Glutamatergic neuron (in vitro differentiated cells): ENCODE data around the gene LELP1. TPM values are rescaled to one million over a fixed set of nuclear protein-coding genes. Genes with fewer than 3 reads are reported as not detected.
"Not testable (repeated sequence)": the region's sequence is repeated elsewhere in the genome, so short reads cannot be mapped to it uniquely, and the experiment has no call there.

Experiments
- DNase-seq: peaks from one replicate; pipeline ENCODE4 v3.0.0; 2022
- H3K27ac Mint-ChIP-seq: one replicate; pipeline ENCODE4 v1.8.0; 2020; ENCODE audit warnings: mild to moderate bottlenecking, mixed read lengths, inconsistent platforms; ENCODE audit not compliant: unreplicated experiment
- H3K27me3 Mint-ChIP-seq: one replicate; pipeline ENCODE4 v1.8.0; 2020; ENCODE audit warnings: mild to moderate bottlenecking, moderate library complexity, mixed read lengths, inconsistent platforms; ENCODE audit not compliant: unreplicated experiment
- H3K36me3 Mint-ChIP-seq: one replicate; pipeline ENCODE4 v1.8.0; 2020; ENCODE audit warnings: mild to moderate bottlenecking, mixed read lengths, inconsistent platforms; ENCODE audit not compliant: unreplicated experiment
- H3K4me1 Mint-ChIP-seq: one replicate; pipeline ENCODE4 v1.8.0; 2020; ENCODE audit warnings: mild to moderate bottlenecking, low read depth, mixed read lengths, inconsistent platforms; ENCODE audit not compliant: unreplicated experiment
- H3K4me3 Mint-ChIP-seq: one replicate; pipeline ENCODE4 v1.8.0; 2020; ENCODE audit warnings: mild to moderate bottlenecking, mixed read lengths, inconsistent platforms; ENCODE audit not compliant: unreplicated experiment
- H3K9me3 Mint-ChIP-seq: one replicate; pipeline ENCODE4 v1.8.0; 2020; ENCODE audit warnings: mild to moderate bottlenecking, moderate library complexity, mixed read lengths, inconsistent platforms; ENCODE audit not compliant: unreplicated experiment
- total RNA-seq: library from RNA; stranded (reverse); fragmentation: NEBNext Ultra II Directional; extraction: Animal tissue kit (Norgen Biotek cat#: 25700); gene quantifications from one replicate; pipeline ENCODE4 v1.2.1, GENCODE V29; 2021; ENCODE audit not compliant: unreplicated experiment
- TF ChIP-seq, protein P1 (sequence below): fragments of 200-600 bp; sonication (generic); IDR thresholded peaks from one replicate; pipeline ENCODE4 v1.5.0; 2021; ENCODE audit not compliant: partially characterized antibody, unreplicated experiment

LELP1 gene
- total RNA-seq, 1 donor from 2014 or later = not detected

DNA sequence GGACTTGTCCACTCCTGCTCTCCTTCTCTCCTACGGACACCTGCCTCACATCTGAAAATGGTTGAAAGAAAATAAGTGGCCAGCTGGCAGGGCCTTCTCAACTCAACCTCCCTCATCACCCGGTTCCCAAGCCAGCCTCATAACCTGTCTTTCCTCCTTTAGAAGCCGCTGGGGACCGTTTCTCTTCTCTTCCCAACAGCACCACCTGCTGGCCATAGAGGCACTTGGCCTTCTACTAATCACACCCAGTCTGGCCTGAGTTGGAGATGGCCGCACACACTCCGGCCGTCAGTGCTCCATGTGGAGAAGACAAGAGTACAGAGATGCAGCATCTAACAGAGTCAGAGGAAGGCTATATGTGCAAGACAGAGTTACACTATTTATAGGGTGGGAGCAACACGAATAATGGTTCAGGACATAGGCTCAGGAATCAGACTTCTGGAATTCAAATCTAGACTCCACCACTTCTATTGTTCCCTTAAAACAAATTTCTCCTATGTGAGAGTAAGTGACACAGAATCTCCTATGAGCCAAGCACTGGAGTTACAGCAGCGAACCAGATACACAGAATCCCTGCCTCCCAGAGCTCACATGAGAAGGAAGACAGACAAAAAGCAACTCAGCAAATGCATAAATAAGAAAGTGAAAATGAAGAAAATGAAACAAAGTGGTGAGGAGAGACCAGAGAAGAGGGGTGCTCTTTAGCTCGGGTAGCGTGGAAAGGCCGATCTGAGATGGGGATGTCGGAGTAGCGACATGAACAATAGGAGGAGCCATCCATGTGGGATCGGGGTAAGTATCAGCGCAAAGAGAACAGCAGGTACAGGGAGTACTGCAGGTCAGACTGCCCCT is 20.0 kb downstream of the LELP1 start:
- H3K27me3 Mint-ChIP-seq = peaks cover 12% of the 10 kb centered on the region
- not testable (repeated sequence) for H3K4me1 Mint-ChIP-seq, H3K9me3 Mint-ChIP-seq, H3K4me3 Mint-ChIP-seq, H3K36me3 Mint-ChIP-seq, H3K27ac Mint-ChIP-seq
- DNase-seq = peak; percentile 82
- TF ChIP-seq, protein P1, sequence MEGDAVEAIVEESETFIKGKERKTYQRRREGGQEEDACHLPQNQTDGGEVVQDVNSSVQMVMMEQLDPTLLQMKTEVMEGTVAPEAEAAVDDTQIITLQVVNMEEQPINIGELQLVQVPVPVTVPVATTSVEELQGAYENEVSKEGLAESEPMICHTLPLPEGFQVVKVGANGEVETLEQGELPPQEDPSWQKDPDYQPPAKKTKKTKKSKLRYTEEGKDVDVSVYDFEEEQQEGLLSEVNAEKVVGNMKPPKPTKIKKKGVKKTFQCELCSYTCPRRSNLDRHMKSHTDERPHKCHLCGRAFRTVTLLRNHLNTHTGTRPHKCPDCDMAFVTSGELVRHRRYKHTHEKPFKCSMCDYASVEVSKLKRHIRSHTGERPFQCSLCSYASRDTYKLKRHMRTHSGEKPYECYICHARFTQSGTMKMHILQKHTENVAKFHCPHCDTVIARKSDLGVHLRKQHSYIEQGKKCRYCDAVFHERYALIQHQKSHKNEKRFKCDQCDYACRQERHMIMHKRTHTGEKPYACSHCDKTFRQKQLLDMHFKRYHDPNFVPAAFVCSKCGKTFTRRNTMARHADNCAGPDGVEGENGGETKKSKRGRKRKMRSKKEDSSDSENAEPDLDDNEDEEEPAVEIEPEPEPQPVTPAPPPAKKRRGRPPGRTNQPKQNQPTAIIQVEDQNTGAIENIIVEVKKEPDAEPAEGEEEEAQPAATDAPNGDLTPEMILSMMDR = peak; percentile 79

DNA sequence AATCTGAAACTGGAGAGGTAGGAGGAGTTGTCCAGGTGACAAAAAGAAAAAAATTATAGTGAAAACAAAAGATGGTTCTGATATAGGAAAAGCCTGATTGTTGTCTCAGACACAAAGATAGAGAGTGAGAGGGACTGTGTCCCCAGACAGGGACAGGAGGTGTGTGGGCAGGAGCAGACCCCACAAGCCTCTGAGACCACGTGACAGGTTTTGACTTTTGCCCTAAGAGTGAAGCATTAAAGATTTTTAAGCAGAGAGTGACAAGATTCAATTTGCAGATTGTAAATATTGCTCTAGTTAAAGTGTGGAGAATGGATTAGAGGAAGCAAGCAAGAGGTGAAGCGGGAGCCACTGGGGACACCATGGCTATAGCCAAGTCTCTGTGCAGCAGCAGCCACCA is 24.6 kb downstream of the LELP1 start:
- Mint-ChIP-seq H3K27ac (no peak overlapping the region), H3K4me1 (no peaks in the 10 kb centered on the region), H3K9me3 (no peaks in the 10 kb centered on the region), H3K36me3 (no peaks in the 10 kb centered on the region), H3K27me3 (no peaks in the 10 kb centered on the region), H3K4me3 (no peak overlapping the region)
- TF ChIP-seq, protein P1 = no peak
- DNase-seq = no peak

DNA sequence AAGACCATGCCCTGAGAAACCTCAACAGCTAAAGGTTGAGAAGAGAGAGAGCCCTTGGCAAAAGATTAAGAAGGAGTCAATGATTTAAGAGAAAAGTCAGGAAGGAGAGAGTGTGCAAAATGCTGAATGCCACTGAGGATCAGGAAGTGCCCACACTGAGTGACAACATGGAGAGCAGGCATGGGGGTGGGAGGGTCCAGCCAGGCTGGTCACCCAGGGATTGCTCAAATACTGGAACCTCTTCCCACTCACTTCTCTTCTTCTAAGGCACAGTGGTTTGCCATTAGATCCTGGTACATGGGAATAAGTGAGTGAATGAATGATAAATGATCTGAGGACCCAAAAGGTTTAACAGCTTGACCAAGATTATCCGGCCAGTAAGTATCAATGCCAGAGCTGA is 25.3 kb downstream of the LELP1 start:
- H3K4me1 Mint-ChIP-seq = no peaks in the 10 kb centered on the region
- H3K27ac Mint-ChIP-seq = no peak overlapping the region
- H3K36me3 Mint-ChIP-seq = no peaks in the 10 kb centered on the region
- no peak for DNase-seq
- peaks cover 2% of the 10 kb centered on the region for H3K9me3 Mint-ChIP-seq
- H3K27me3 Mint-ChIP-seq = no peaks in the 10 kb centered on the region
- TF ChIP-seq, protein P1 = no peak
- no peak overlapping the region for H3K4me3 Mint-ChIP-seq

DNA sequence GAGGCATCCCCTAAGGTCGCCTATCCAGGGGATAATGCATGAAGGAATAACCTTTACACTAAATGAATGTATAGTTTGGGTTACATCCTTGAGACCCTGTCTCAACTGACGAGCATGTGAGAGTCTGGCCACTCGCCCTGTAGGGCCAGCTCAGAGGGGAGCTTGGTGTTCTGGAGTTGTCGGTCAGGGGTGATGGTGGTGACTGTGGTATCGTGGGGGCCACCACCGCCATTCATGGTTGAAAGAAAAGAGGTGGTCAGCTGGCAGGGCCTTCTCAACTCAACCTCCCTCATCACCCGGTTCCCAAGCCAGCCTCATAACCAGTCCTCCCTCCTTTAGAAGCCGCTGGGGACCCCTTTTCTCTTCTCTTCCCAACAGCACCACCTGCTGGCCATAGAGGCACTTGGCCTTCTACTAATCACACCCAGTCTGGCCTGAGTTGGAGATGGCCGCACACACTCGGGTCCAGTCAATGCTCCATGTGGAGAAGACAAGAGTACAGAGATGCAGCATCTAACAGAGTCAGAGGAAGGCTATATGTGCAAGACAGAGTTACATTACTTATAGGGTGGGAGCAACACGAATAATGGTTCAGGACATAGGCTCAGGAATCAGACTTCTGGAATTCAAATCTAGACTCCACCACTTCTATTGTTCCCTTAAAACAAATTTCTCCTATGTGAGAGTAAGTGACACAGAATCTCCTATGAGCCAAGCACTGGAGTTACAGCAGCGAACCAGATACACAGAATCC is 26.0 kb downstream of the LELP1 start:
- H3K4me3 Mint-ChIP-seq, H3K36me3 Mint-ChIP-seq, H3K9me3 Mint-ChIP-seq, H3K4me1 Mint-ChIP-seq, H3K27ac Mint-ChIP-seq, H3K27me3 Mint-ChIP-seq: not testable (repeated sequence)
- DNase-seq = peak; percentile 69
- TF ChIP-seq, protein P1 = peak; percentile 71

DNA sequence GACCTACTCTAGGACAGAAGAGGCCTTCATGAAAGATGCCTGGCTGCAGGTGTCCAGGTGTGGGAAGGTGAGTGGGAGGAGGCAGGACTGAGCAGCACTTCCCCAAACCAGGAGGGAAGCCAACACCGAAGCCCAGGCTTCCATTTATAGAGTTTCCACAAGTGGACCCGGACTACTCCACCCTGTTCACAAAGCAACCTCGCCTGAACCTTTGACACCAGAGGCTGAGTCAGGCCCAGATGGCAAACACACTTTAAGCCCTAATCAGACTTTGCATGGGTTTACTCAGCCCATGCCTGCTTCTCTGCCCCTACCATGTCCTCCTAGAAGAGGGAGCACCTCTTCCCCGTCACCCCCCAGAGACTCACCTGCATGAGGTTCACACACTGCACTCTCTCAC is 28.1 kb downstream of the LELP1 start:
- peaks cover 2% of the 10 kb centered on the region for H3K9me3 Mint-ChIP-seq

More for the DNA sequence above, 28.1 kb downstream of the LELP1 start:
- TF ChIP-seq, protein P1 = no peak
- Mint-ChIP-seq H3K27me3 (no peaks in the 10 kb centered on the region), H3K4me1 (no peaks in the 10 kb centered on the region), H3K4me3 (no peak overlapping the region), H3K36me3 (no peaks in the 10 kb centered on the region), H3K27ac (no peak overlapping the region)
- DNase-seq = no peak
